Kidney tubule cell (primary cell): ENCODE data around the gene SYK.
"Not testable (repeated sequence)": the region's sequence is repeated elsewhere in the genome, so short reads cannot be mapped to it uniquely, and the experiment has no call there.

ENCODE experiments used
- DNase-seq: peaks from one replicate; pipeline ENCODE4 v3.0.0-alpha.2; 2018; ENCODE audit warnings: low spot score

The SYK gene

GRCh38 chr9:90880669-90881068, 79.0 kb downstream of the SYK start:
- no peak for DNase-seq

GRCh38 chr9:90881648-90882047, 80.0 kb downstream of the SYK start:
- DNase-seq, result no peak

GRCh38 chr9:90882991-90883600, 81.5 kb downstream of the SYK start:
- no peak for DNase-seq

GRCh38 chr9:90883661-90884060, 82.0 kb downstream of the SYK start:
- no peak for DNase-seq

- no peak for DNase-seq
These were observed 82.6 kb downstream of the SYK start for GRCh38 chr9:90884178-90884577.

- not testable (repeated sequence) for DNase-seq
These were observed 85.2 kb downstream of the SYK start for GRCh38 chr9:90886868-90887267.

- no peak for DNase-seq
These were observed 87.3 kb downstream of the SYK start for GRCh38 chr9:90888941-90889340.

- DNase-seq, result no peak
These were observed 88.7 kb downstream of the SYK start for GRCh38 chr9:90890146-90890810.

- DNase-seq, result no peak
These were observed 89.9 kb downstream of the SYK start for GRCh38 chr9:90891308-90892040.

GRCh38 chr9:90892918-90893317, 91.3 kb downstream of the SYK start:
- DNase-seq, result no peak

- DNase-seq, result no peak
These were observed 92.1 kb downstream of the SYK start for GRCh38 chr9:90893706-90894105.

- no peak for DNase-seq
These were observed 93.5 kb downstream of the SYK start for GRCh38 chr9:90894986-90895687.

GRCh38 chr9:90895786-90896185, 94.2 kb downstream of the SYK start:
- no peak for DNase-seq

GRCh38 chr9:90896231-90896630, 94.6 kb downstream of the SYK start:
- no peak for DNase-seq

GRCh38 chr9:90898228-90898627, 96.6 kb downstream of the SYK start:
- DNase-seq, result no peak

GRCh38 chr9:90899287-90899686, 97.7 kb downstream of the SYK start:
- DNase-seq, result no peak

- no peak for DNase-seq
These were observed 98.5 kb downstream of the SYK start for GRCh38 chr9:90900130-90900529.

GRCh38 chr9:90901933-90902332, 100.3 kb downstream of the SYK start:
- DNase-seq, result no peak

GRCh38 chr9:90903766-90904424, 102.3 kb downstream of the SYK start:
- peak; percentile 58 for DNase-seq

- peak; percentile 73 for DNase-seq
These were observed 103.3 kb downstream of the SYK start for GRCh38 chr9:90904706-90905478.

- no peak for DNase-seq
These were observed 104.2 kb downstream of the SYK start for GRCh38 chr9:90905822-90906221.
